Sigmoid colon (tissue), 4 donors: ENCODE results near the gene CUX1.

Experiments used
- CTCF ChIP-seq, 4 experiments: fragments of 450-650 bp in 3 of 4; fragments of 200-600 bp in 1 of 4; IDR thresholded peaks; one replicate each; pipeline ENCODE4 v1.5.1; 2016 to 2019; ENCODE audit warnings: antibody characterized with exemption in 4 of 4, mild to moderate bottlenecking in 3 of 4, moderate library complexity in 2 of 4
- EP300 ChIP-seq, 4 donors: sonication (generic); formaldehyde crosslinking; IDR thresholded peaks; one replicate each; pipeline ENCODE4 v1.6.1; 2017; ENCODE audit warnings: antibody characterized with exemption in 4 of 4
- POLR2A ChIP-seq, 2 donors: fragments of 450-650 bp; IDR thresholded peaks; one replicate each; pipeline ENCODE4 v1.6.1; 2016; ENCODE audit warnings: antibody characterized with exemption in 2 of 2, mild to moderate bottlenecking in 2 of 2, moderate library complexity in 2 of 2
- POLR2AphosphoS5 ChIP-seq, 4 donors: sonication (generic); formaldehyde crosslinking; IDR thresholded peaks; one replicate each; pipeline ENCODE4 v1.6.1; 2017; ENCODE audit warnings: antibody characterized with exemption in 4 of 4

- TF ChIP-seq CTCF (IDR thresholded peaks at IDR 0.05) (no peak), EP300 (IDR thresholded peaks at IDR 0.05) (no peak), POLR2AphosphoS5 (IDR thresholded peaks at IDR 0.05) (no peak), POLR2A (IDR thresholded peaks at IDR 0.05) (no peak)
Observed at GRCh38 chr7:102295346-102296178, 478.1 kb downstream of the CUX1 start.
